COLO668 (cell line): Measurements from ENCODE around the gene TMCC1.
"Not testable (repeated sequence)": the region's sequence is repeated elsewhere in the genome, so short reads cannot be mapped to it uniquely, and the experiment has no call there.

Experiments
- DNase-seq: peaks from one replicate; lab custom pipeline; 2025; ENCODE audit not compliant: unreplicated experiment; lab: John Stamatoyannopoulos, UW

TMCC1 gene

DNA sequence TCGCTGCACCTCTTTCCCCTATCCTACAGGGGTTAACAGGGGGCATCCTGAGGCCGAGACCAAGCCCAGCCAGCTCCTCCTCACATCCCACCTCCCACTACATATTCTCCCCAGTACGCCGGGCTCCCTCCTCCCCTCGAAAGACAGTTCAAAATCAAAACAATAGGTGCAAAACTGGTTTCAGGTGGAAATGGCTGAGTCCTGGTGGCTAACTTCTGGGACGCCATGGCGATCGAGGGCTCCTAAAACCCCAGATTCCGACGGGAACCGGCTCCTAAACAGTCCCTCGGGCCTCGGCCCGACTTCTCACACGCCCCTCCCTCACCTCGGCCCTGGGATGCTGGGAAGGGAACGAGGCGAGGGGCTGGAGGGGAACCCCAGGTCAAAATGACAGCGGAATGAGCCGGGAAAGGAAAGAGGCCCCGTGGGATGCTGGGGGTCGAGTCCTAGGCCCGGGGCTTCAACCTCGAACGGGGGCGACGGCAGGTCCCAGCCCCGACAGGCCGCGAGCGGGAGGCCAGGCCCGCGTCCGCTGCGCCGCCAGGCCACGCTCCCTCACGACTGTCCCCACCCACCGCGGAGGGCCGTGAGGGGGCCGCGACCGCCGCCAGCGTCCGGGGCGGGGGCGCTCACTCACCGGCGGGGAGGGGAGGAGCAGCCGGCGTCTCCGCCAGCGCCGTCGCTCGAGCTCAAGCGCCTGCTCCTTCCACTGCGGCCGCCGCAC, 492 bp downstream of the TMCC1 start:
- DNase-seq = peak; percentile 82

DNA sequence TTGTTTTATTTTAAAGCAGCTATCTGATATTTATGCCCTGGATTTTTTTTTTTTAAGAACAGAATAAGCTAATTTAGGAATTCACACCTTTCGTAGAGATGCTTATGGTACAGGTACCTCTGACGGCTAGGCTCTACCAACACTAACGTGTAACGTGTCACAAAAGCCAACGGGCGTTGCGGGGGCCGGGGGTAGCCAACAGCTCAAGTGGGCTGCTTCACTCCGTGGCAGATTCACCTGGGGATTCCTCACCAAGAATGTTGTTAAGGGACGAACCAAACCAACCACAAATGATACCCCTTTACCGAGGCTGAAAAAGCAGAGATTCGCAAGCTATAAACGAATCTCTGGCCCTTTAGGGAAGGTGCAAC, 1.0 kb downstream of the TMCC1 start:
- peak; percentile 31 for DNase-seq

DNA sequence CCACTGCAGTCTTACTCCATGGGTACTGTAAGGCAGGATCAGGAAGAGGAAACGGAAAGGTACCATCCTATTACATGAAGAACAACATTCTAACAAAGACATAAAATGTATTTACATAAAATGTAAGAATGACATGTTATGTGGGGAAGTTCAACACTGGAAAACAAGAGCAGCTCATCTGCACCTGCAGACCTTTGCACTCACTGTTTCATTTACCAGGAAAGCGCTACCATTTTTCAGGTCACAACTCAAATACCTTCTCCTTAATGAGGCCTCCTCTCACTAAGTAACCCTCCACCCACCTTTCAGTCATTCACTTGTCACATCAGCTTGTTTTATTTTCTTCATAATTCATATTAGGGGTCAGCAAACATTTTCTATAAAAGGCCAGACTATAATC, 2.6 kb downstream of the TMCC1 start:
- peak; percentile 14 for DNase-seq

DNA sequence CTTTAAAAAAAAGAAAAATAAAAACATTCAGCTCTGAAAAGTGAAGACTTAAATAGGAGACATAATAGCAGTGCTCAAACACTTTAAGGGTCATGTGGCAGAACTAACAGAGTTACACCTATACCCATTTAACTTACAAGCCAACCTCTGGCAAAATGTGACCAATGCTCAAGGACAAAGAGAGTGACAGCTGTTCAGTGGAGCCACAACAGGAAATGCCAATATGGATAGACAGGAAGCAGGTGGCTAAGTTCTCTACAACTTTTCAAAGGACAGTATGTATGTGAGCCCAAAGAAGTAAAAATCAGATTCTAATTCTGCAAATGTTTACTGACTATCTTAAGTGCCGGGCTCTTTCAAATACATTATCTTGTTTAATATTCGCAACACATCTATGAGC, 3.4 kb downstream of the TMCC1 start:
- peak; percentile 11 for DNase-seq

DNA sequence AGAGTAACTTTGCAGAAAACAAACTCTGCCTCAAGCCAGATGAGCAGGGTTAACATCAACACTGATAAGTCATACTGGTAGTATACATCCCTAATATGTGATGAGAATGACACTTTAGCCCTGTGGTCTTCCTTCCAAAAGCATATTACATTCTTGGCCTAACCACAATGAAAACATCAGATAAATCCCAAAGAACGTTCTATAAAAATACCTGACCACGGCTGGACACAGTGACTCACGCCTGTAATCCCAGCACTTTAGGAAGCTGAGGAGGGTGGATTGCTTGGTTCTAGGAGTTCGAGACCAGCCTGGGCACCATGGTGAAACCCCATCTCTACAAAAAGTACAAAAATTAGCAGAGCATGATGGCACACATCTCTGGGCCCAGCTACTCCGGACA, 4.7 kb downstream of the TMCC1 start:
- DNase-seq = no peak

DNA sequence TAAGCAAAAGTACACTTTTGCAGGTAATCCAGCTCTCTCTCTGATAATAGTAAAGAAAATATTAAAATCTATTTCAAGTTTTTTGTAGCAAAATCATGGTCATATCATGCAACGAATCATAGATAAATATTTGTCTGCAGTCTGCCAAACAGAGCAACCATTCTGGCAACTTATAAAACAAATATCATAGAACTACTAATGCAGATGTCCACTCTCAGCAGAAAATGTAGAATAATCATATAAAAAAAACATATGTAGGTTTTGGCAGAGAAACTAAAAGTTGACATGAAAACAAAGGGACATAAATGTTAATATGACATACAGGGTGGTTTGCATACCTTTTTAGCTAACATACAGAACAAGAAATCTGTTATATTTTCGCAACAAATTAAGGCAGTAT, 12.2 kb downstream of the TMCC1 start:
- no peak for DNase-seq

DNA sequence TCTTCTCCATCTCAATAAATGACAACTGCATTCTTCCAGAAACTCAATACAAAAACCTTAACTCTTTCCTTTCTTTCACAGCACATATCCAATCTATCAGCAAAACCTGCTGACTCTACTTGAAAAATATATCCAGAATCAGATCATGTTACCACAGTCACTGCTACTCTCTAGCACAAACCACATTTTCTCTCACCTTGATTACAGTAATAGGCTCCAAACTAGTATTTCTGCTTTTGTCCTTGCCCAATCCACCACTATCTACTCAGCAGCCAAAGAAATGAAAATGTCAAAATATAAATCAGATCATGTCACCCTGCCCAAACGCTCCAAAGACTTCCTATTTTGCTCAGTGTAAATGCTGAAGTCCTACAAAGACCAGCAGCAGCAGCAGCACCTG, 15.2 kb downstream of the TMCC1 start:
- no peak for DNase-seq

DNA sequence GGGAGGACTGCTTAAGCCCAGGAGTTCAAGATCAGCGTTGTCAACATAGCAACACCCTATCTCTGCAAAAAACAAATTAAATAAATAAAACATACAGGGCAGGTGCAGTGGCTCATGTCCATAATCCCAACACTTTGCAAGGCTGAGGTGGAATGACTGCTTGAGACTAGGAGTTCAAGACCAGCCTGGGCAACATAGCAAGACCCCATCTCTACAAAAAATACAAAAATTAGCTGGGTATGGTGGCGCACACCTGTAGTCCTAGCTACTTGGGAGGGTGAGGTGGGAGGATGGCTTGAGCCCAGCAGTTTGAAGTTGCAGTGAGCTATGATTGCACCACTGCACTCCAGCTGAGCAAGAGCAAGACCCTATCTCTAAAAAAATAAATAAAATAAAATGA, 19.0 kb downstream of the TMCC1 start:
- not testable (repeated sequence) for DNase-seq

DNA sequence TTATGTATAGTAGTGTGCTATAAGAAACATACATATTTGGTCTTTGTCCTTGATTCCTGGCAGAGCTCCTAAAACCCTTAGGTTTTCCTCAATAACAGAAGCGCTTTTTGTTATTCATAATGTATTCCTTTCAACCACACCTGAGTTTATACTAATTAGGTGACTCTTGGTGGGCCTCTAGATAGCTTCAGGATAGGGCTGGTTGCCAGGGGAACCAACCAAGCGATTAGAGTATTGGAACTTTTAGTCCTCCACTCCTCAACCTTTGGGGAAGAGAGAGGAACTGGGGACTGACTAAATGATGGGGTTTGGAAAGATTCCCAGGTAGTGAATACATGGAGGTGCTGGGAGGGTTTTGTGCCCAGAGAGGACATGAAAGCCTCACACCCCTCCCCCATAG, 24.6 kb downstream of the TMCC1 start:
- no peak for DNase-seq

DNA sequence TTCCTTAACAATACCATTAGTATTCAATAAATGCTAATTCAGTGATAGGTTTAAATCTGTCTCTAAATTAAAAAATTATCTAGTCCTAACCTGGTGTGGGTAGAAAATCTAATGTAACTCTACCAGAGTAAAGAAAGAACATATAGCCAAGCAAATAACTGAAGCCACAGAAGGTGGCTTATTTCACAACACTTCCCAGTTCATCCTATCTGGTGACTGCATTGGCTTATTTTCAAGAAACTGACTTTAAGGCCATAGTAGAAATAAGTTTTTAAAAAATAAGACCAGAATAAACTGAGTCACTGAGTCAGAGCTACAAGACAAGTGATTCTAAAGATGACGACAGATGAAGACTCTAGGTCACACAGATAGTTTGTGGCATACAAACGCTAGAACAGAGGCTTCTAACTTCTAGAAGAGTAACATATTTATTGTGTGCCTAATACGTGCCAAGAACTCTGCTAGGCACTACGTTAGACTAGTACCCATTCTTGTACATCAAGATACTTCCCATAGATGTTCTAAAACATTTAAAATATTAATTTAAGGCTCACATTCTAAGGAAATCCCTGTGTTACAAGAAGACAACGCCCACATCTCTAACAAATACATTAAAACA, 25.9 kb downstream of the TMCC1 start:
- no peak for DNase-seq

DNA sequence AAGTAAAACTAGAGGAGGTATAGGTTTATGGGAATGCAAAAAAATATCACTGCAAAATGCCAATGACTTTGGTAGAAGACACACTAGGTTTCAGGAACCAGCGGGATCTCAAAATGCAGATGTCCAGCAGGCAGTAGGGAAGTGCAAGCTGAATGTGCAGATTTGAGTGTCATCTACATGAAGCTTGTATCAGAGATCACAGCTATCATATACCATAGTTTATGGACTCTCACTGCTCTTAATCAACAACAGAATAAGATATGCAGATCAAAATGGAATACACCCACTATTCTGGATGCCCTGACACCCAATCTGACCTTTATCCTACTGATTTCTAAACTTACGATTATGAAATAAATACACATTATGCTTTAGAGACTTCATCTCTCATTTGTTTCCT, 27.7 kb downstream of the TMCC1 start:
- no peak for DNase-seq

DNA sequence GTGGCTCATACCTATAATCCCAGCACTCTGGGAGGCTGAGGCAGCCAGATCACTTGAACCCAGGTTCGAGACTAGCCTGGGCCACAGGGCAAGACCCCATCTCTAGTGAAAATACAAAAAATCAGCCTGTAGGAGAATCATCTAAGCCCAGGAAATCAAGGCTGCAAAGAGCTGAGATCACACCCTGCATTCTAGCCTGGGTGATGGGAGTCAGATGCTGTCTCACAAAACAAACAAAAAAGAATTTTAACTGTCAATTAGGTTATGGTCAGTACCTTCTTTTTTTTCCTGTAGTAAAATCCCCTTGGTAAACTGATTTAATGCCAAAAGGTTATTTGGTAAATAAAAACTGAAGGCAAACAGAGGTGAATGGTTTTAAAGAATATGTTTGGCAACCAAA, 29.0 kb downstream of the TMCC1 start:
- no peak for DNase-seq

DNA sequence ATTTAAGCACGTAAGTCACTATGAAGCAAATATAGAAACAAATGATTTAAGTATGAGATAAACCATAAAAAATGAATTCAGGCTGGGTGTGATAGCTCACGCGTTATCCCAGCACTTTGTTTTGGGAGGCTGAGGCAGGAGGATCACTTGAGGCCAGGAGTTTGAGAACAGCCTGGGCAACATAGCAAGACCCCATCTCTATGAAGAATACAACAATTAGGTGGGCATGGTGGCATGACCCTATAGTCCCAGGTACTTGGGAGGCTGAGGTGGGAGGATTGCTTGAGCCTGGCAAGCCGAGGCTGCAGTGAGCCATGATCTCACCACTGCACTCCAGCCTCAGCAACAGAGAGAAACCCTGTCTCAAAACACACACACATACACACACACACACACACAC, 34.2 kb downstream of the TMCC1 start:
- DNase-seq = no peak

DNA sequence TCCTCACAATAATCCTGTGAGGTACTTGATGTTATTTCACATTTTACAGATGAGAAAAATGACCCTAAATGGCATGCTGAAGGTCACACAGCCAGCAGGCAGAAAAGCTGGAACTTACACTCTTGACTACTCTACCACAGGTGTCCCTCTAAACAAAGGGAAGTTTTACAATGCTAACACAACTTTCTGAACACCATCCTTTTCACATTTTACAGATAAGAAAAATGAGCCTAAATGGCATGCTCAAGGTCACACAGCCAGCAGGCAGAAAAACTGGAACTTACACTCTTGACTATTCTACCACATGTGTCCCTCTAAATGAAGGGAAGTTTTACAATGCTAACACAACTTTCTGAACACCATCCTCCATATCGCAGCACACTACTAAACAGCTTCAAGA, 35.6 kb downstream of the TMCC1 start:
- no peak for DNase-seq

DNA sequence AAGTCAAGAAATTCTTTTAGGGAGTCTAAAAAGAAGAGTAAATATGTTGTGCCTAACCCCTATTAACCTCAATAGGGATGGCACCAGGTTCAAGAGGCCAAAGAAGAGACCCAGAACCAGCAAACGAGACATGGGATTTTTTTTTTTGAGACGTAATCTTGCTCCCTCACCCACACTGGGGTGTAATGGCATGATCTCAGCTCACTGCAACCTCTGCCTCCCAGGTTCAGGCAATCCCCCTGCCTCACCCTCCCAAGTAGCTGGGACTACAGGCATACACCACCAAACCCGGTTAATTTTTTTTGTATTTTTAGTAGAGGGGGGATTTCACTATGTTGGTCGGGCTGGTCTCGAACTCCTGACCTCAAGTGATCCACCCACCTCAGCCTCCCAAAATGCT, 36.7 kb downstream of the TMCC1 start:
- DNase-seq = not testable (repeated sequence)

DNA sequence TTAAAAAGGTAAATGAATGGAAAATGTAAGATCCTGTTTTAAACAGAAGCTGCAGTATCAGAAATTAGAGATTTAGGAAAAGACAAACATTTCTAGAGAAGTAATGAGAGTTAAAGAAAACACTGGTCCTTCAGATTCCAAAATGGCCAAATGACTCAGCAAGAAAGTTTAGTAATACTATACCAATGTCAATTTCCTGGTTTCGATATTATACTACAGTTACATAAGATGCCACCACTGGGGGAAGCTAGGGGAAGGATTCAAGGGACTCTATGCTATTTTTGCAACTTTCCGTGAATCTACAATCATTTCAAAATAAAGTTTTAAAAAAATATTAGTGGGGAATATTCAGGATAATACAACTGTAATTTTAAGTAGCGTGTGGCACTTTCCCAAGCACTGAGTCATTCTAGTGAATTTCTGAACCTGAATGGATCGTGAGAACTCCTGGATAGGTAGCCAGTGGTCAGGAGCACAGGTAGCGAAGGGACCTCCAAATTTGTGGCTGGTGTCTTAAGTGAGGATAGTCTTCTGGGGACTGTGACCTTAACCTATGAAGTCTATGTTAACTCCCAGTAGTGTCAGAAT, 37.6 kb downstream of the TMCC1 start:
- no peak for DNase-seq

DNA sequence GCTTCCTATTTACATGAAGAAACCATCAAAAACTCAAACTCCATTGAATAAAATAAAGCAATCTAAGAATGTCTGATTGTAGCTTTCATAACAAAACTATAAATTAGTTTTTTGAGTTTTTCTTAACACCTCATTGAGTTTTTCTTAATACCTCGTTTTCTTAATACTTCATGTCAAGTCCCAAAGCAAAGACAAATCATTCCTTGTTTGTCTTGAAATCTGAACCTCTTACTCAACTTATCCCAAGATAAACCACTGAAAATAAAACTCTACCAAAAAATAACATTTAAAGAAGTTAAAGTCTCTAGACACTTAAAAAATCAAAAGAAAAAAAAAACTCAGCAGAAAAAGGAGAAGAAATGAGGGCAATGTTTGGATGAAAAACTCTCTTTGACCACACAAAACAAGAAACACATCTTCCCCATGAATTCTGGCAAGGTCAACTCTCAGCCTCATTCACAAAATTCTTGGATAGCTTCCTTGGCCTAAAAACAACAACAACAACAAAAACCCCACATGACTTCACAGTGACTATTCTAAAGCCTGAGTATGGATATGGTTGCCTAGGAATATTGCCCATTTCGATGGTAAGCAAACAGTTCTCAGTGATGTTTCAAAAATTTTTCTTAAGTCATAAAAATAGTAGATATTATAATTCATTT, 38.2 kb downstream of the TMCC1 start:
- no peak for DNase-seq

DNA sequence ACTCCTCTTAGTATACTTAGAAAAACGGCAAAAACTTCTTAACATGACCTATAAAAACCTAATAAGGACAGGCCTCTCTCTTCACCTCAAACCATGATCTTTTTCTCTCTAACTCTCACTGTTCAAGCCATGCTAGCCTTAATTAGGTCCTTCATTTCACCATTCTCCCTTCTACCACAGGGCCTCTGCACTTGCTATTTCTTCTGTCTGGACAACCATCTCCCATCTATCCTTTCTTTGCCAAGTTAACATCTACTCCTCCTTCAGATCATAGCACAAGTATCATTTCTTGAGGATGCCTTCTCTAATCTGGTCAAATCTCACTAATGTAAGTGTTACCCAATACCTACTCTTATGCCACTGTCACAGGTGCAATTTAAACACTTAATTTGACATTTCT, 39.1 kb downstream of the TMCC1 start:
- no peak for DNase-seq

DNA sequence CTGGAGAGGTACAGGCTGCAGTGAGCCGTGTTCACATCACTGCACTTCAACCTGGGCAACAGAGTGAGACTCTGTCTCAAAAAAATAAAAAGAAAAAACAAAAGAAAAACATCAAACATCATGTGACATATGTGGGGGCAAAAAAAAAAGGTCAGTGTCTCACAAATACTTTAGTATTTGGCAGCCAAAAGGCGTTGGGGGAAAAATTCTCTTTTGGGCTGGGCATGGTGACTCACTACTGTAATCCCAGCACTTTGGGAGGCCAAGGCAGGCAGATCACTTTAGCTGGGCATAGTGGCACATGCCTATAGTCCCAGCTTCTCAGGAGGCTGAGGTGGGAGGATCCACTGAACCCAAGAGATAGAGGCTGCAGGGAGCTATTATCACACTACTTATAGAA, 47.6 kb downstream of the TMCC1 start:
- no peak for DNase-seq

DNA sequence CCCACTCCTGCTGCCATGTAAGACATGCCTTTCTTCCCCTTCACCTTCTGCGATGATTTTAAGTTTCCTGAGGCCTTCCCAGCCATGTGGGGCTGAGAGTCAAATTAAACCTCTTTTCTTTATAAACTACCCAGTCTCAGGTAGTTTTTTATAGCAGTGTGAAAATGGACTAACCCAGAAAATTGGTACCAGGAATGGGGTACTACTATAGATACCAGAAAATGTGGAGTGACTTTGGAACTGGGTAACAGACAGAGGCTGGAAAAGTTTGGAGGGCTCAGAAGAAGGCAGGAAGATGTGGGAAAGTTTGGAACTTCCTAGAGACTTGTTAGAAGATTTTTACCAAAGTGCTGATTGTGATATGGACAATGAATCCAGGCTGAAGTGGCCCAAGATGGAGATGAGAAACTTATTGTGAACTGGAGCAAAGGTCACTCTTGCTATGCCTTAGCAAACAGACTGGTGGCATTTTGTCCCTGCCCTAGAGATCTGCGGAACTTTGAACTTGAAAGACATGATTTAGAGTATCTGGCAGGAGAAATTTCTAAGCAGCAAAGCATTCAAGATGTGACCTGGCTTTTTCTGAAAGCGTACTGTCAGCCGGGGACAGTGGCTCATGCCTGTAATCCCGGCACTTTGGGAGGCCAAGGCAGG, 52.7 kb downstream of the TMCC1 start:
- no peak for DNase-seq

DNA sequence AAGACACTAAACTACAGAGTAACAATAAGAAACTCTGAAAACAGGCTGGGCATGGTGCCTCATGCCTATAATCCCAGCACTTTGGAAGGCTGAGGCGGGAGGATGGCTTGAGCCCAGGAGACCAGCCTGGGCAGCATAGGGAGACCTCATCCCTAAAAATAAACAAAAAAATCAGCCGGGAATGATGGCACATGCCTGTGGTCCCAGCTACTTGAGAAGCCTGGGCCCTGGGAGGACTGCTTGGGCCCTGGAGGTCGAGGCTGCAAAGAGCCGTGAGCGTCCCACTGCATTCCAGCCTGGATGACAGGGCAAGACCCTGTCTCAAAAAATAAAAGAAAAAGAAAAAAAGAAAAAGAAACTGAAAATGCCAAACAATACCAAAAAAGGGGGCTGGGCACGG, 55.4 kb downstream of the TMCC1 start:
- no peak for DNase-seq
